Measurements from ENCODE around the gene EPB41. TPM values are rescaled to one million over a fixed set of nuclear protein-coding genes. Genes with fewer than 3 reads are reported as not detected.

EPB41 gene
- total and polyA plus RNA-seq, 9 donors = 11.2 to 56.4 (median 29.9) TPM

- WGBS, 3 donors = 85 to 90% (median 85%) methylated on average over 7 of the region's 7 CpGs
- peaks cover 2% of the 10 kb centered on the region for H3K4me1 ChIP-seq (ENCODE audit: insufficient read depth)
Measured at GRCh38 chr1:28910379-28911115, 3.8 kb upstream of the EPB41 start.

DNA sequence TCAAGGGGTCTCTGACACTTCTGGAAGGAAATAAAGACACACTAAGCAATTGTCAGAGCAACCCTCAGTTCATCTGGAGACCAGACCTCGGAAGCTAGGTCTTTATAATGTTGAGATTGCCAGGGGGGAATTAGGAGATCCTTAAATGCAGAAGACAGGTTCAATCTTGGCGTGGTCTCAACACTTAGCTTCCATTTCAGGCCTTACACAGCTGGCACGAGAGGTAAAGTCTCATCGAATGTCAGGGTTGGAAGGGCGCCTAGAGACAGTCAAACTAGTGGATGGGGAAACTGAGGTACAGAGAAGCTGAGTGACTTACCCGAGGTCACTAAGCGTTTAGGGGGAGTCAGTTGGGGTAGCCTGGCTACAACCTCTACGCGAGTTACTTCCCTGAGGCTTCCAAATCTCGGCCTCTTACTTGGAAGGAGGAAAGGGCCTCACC, 562 bp upstream of the EPB41 start:
- peaks cover 2% of the 10 kb centered on the region for H3K4me1 ChIP-seq (ENCODE audit: insufficient read depth)
- 28 to 34% (median 31%) methylated on average over 10 of the region's 10 CpGs for WGBS, 3 donors
- intact Hi-C loops (cut with DNase I) = no loop called here
- H3K27ac ChIP-seq = peak overlapping the region; percentile 43 to 75
- TF ChIP-seq EP300 (IDR thresholded peaks at IDR 0.05) (no peak), POLR2A (IDR thresholded peaks at IDR 0.05) (no peak), CTCF (IDR thresholded peaks at IDR 0.05) (no peak)
- no peaks in the 10 kb centered on the region for H3K27me3 ChIP-seq
- H3K4me3 ChIP-seq = peak overlapping the region; percentile 67
- peak in 1 of 5 donors; percentile 25 for DNase-seq
- H3K36me3 ChIP-seq = no peaks in the 10 kb centered on the region
- no peaks in the 10 kb centered on the region for H3K9me3 ChIP-seq

More at GRCh38 chr1:28910379-28911115, 3.8 kb upstream of the EPB41 start:
- TF ChIP-seq CTCF (IDR thresholded peaks at IDR 0.05) = no peak
- no peak for TF ChIP-seq EP300 (IDR thresholded peaks at IDR 0.05)
- no peak for TF ChIP-seq POLR2A (IDR thresholded peaks at IDR 0.05)
- H3K9me3 ChIP-seq = no peaks in the 10 kb centered on the region
- no peak overlapping the region for H3K4me3 ChIP-seq
- no peak for DNase-seq
- no peaks in the 10 kb centered on the region for H3K27me3 ChIP-seq
- H3K27ac ChIP-seq = no peak overlapping the region
- intact Hi-C loops (cut with DNase I) = no loop called here
- no peaks in the 10 kb centered on the region for H3K36me3 ChIP-seq

GRCh38 chr1:28915031-28915895, 894 bp downstream of the EPB41 start:
- WGBS, 3 donors = 2% methylated on average over 32 of the region's 32 CpGs
- peak; percentile 31 to 60 (median 35) for DNase-seq
- peak overlapping the region in 1 of 2 donors; percentile 75 for H3K27ac ChIP-seq

More at GRCh38 chr1:28915031-28915895, 894 bp downstream of the EPB41 start:
- intact Hi-C loops (cut with DNase I) = no loop called here
- no peak for TF ChIP-seq CTCF (IDR thresholded peaks at IDR 0.05)
- no peak for TF ChIP-seq POLR2A (IDR thresholded peaks at IDR 0.05)
- no peak for TF ChIP-seq EP300 (IDR thresholded peaks at IDR 0.05)
- Histone ChIP-seq H3K27me3 (no peaks in the 10 kb centered on the region), H3K9me3 (no peaks in the 10 kb centered on the region), H3K4me3 (peak overlapping the region; percentile 67), H3K4me1 (ENCODE audit: insufficient read depth) (peaks cover 2% of the 10 kb centered on the region), H3K36me3 (no peaks in the 10 kb centered on the region)

Measured in ovary (tissue), 9 donors.